NCI-H2227 treated with DMSO at 0.1 percent for 48 hours (cell line): Measurements from ENCODE around the gene ACP1.
A peak's percentile ranks its signal among the peaks of the same experiment; 100 is the strongest.

Source experiments
- DNase-seq: peaks from one replicate; lab custom pipeline; 2025; lab: John Stamatoyannopoulos, UW

Gene ACP1

DNA sequence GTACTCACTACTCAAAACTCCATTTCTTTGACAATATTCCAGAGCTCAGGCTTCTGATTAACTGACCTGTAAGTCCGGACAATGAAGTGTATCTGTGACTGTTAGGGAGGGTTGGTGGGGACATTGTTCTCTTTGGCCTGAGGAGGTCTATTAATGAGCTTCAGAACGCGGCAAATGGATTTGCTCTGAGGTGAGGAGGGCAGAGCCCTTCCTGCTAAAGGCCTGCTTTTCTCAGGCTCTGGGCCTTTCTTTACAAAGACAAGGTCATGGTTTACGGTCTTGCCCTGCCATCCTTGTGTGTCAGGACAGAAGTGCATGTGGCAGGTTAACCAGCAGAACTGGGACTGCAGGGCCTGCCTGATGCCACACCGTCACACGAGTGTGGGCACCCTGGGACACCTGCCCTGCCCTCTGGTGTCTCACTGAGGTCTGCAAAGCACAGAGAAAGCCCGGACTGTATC is 15.9 kb downstream of the ACP1 start:
- no peak for DNase-seq

DNA sequence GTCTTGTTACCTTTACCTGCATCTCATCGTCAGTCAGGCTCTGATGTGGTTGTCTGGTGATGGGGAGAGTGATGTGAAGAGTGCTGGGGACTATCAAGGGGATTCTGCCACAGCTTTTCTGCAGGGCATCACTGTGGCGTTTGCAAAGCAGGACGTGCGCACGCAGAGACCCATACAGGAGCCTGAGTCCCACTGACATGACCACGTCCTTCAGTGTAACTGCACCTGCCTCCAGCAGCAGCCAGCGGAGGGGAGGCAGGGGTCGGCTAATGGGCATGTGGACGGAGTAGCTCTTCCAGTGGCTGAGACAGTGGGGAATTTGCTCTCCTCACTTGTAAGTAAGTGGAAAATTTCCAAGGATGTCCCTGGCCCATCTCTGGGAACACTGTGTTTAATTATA is 16.6 kb downstream of the ACP1 start:
- no peak for DNase-seq

- DNase-seq, result no peak
These were observed 17.9 kb downstream of the ACP1 start for GRCh38 chr2:282371-283263.

- no peak for DNase-seq
These were observed 19.4 kb downstream of the ACP1 start for GRCh38 chr2:283996-284794.

DNA sequence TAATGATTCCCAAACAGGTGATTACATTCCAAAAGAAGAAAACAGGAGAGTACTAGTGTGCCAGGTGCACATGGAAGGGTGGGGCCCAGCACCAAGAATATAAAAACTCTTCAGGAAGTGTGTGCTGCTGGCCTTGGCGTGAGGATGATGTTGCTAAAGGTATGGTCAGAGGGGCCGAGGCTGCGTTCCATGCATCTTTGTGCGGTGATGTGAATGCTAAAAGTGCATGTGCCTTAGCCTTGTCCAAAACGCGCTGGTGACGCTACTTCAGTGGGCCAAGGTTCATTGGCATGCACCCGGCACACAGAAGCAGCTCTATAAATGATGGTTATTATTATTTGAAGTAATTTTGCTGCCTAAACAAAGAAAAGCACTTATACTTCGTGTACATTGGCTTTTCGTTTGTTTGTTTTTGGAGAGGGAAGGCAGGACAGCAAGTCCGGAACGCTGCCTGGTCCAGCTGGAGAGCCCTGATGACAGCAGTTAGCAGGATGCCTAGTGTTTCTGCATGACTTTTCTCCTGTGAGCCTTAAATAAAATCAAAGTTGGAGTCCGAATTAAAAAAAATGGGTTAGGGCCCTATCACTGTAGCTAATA is 20.2 kb downstream of the ACP1 start:
- no peak for DNase-seq

GRCh38 chr2:285531-285930 is 20.8 kb downstream of the ACP1 start:
- DNase-seq, result no peak

GRCh38 chr2:286035-286434 is 21.3 kb downstream of the ACP1 start:
- DNase-seq, result no peak

DNA sequence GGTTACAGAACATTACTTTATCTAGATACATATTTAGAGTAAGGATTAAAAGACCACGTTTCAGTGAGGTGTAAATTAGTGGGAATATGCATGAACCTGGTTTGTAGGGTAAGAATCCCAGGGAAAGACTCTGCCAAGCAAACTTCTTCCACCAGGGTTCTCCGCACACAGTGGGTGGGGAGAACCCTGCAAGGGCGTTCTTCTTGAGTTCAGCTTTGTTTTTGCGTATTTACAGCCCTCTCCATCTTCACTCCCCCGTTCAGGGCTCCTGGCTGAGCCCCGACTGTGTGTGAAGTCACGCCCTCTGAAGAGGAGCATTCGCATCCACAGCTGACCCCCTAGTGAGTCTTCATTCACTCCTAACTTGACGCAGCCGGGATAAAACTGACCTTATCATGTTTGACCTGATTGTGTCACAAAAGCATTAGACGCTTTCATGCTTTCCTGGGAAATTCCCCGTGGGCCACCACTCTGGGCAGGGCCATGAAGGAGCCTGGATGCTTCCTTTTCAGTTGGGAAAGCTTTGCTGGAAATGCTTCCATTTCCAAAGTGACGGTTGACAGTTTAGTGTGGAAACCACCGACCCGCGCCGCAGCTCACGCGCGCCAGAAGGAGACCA is 22.1 kb downstream of the ACP1 start:
- no peak for DNase-seq

GRCh38 chr2:287471-287885 is 22.7 kb downstream of the ACP1 start:
- no peak for DNase-seq

DNA sequence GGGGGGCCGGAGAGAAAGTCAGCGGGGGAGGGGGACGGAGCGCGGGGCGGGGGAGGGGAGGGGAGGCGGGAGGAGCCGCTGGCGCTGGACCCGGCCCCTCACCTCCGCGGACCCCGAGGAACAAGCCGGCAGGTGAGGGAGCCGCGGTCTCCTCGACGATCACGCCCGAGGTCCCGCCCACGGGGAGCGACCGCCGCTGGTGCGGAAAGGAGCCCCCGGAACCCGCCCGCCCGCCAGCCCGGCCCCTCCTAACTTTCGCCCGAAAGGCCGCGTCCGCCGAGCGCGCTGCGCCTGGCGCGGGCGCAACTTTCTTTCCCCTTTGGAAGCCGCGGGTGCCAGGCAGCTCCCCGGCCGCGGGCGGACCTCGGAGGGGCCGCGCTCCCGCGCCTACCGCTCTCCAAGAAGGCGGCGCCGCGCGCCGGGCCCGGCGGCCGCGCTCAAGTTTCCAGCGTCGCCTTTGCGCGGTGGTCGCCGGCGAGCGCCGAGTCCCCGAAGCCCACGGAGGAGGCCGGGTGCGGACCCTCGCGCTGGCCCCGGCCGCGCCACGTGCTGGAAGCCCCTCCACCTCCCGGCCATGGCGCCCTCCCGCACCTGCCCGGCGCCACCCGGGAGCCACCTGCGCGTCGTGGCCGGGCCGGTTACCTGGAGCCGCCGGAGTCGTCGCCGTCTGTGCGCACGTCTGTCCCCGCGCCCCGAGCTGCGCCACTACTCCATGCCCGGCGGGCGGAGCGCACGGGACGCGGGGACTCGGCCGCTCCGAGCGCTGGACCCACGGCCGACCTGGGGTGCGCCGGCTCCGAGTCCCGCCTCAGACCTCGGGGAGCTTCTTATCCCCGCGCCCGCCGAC is 23.4 kb downstream of the ACP1 start, which contains the start of gene ALKAL2:
TSS of gene ALKAL2 (minus strand) at position 181 of the 847 bp plus-strand sequence. CDS start 256 bp downstream, outside the sequence.
- DNase-seq, result no peak

GRCh38 chr2:288758-289361 is 24.1 kb downstream of the ACP1 start:
- DNase-seq, result no peak

GRCh38 chr2:289362-290089 is 24.8 kb downstream of the ACP1 start:
- DNase-seq, result no peak

- DNase-seq, result peak; percentile 44
These were observed 25.5 kb downstream of the ACP1 start for GRCh38 chr2:290090-290722.

DNA sequence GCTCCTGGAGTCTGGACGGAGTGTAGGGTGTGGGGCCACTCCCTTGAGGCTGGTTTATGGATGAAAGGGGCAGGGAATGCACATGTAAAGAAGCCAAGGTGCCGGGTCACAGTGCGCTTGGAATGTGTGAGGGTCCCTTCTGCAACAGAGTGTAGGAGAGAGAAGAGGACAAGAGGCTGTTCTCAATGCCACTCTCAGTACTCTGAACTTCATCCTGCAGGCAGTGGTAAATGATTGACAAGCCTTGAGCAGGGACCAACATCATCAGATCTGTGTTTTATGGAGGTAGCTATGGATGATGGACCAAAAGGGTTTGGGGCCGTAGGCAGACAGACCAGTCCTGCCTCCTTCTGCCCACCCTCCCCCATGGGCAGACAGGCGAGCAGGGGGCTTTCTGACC is 30.3 kb downstream of the ACP1 start:
- DNase-seq, result no peak

GRCh38 chr2:296354-296753 is 31.6 kb downstream of the ACP1 start:
- DNase-seq, result no peak

DNA sequence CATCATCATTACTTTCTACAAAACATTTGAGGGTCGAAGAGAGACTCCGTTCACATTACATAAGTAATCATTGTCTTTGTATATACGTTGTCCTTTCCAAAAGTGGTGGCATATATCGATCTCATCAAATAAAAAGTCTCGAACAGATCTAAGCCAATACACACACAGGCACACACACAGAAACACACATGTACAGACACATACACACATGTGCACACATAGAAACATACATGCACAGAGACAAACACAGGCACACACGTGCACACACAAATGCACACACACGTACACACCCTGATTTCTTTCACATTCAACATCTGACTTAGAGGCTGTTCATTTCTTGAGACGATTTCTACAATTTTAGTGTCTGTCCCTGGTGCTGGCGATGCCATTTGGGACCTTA is 40.6 kb downstream of the ACP1 start:
- no peak for DNase-seq

GRCh38 chr2:309148-309953 is 44.6 kb downstream of the ACP1 start:
- DNase-seq, result no peak

GRCh38 chr2:309954-310510 is 45.3 kb downstream of the ACP1 start:
- DNase-seq, result no peak
